ENCODE results near the gene BAHCC1. TPM values are rescaled to one million over a fixed set of nuclear protein-coding genes. Genes with fewer than 3 reads are reported as not detected.

The BAHCC1 gene
- total and polyA plus RNA-seq, 9 of the 15 experiments (the other 6 are each of a cell fraction or from before 2014, with no cell fraction given) = 0.14 to 26.9 (median 5.0) TPM

- no peak for TF ChIP-seq SRSF9 (IDR thresholded peaks at IDR 0.05; ENCODE audit: borderline replicate concordance, low read depth, low read length)
- no peak for TF ChIP-seq MCM3 (IDR thresholded peaks at IDR 0.05)
- TF ChIP-seq RBM15 (IDR thresholded peaks at IDR 0.05; ENCODE audit: insufficient read depth, low read length) = no peak
- no peak for TF ChIP-seq BRCA1 (IDR thresholded peaks at IDR 0.05)
- no peak for TF ChIP-seq BRCA1 (CRISPR knock-in tag; IDR thresholded peaks at IDR 0.05)
- no peak for TF ChIP-seq CC2D1A (IDR thresholded peaks at IDR 0.05)
- no peak for TF ChIP-seq HMGXB4 (CRISPR knock-in tag; IDR thresholded peaks at IDR 0.05)
- no peak for TF ChIP-seq RREB1 (CRISPR knock-in tag; IDR thresholded peaks at IDR 0.05)
- TF ChIP-seq DLX4 (CRISPR knock-in tag; IDR thresholded peaks at IDR 0.05) = no peak
- TF ChIP-seq AFF1 (IDR thresholded peaks at IDR 0.05; ENCODE audit: low read depth in 1 of 2, partially characterized antibody in 2 of 2) = no peak
- TF ChIP-seq ZNF347 (CRISPR knock-in tag; IDR thresholded peaks at IDR 0.05; ENCODE audit: low read depth) = no peak
- TF ChIP-seq CCNT2 (IDR thresholded peaks at IDR 0.05; ENCODE audit: borderline replicate concordance, extremely low read depth, insufficient read length, low read depth, low read length) = peak; percentile 93
- TF ChIP-seq ZNF253 (CRISPR knock-in tag; conservative IDR thresholded peaks at IDR 0.05) = no peak
- TF ChIP-seq ZNF79 (CRISPR knock-in tag; IDR thresholded peaks at IDR 0.05; ENCODE audit: low read depth) = no peak
These were observed 117.5 kb downstream of the BAHCC1 start, which contains the start of gene ACTG1 (continued) for GRCh38 chr17:81512562-81513371.
